Neural progenitor cell (in vitro differentiated cells): ENCODE data around the gene UNC93A. TPM values are rescaled to one million over a fixed set of nuclear protein-coding genes. Genes with fewer than 3 reads are reported as not detected.

Experiments
- DNase-seq: peaks from one replicate; pipeline ENCODE4 v3.0.0-alpha.2; 2016; ENCODE audit warnings: low spot score
- H2AFZ ChIP-seq: fragments of 200-600 bp; sonication (generic); replicated peaks from 2 replicates; pipeline ENCODE4 v1.6.1; 2016; ENCODE audit warnings: antibody characterized with exemption
- H3F3A ChIP-seq: fragments of 200-600 bp; sonication (generic); 2 replicates; pipeline ENCODE4 v1.6.1; 2016; ENCODE audit warnings: antibody characterized with exemption, low read depth
- H3K27ac ChIP-seq: fragments of 200-600 bp; sonication (generic); 2 replicates; pipeline ENCODE4 v1.5.1; 2016; ENCODE audit warnings: mild to moderate bottlenecking
- H3K27me3 ChIP-seq: fragments of 200-600 bp; sonication (generic); 2 replicates; pipeline ENCODE4 v1.6.1; 2016; ENCODE audit warnings: mild to moderate bottlenecking, moderate library complexity
- H3K36me3 ChIP-seq: fragments of 200-600 bp; sonication (generic); 2 replicates; pipeline ENCODE4 v1.5.1; 2016
- H3K4me1 ChIP-seq: fragments of 200-600 bp; sonication (generic); 2 replicates; pipeline ENCODE4 v1.6.1; 2016; ENCODE audit warnings: mixed run types
- H3K4me2 ChIP-seq: fragments of 200-600 bp; sonication (generic); 2 replicates; pipeline ENCODE4 v1.6.1; 2016
- H3K4me3 ChIP-seq: fragments of 200-600 bp; sonication (generic); 2 replicates; pipeline ENCODE4 v1.5.1; 2016
- H3K79me2 ChIP-seq: fragments of 200-600 bp; sonication (generic); 2 replicates; pipeline ENCODE4 v1.6.1; 2016; ENCODE audit warnings: low read depth
- H3K9ac ChIP-seq: fragments of 200-600 bp; sonication (generic); 2 replicates; pipeline ENCODE4 v1.6.1; 2016
- H3K9me3 ChIP-seq: fragments of 200-600 bp; sonication (generic); 2 replicates; pipeline ENCODE4 v1.5.1; 2016; ENCODE audit warnings: low read depth
- H4K20me1 ChIP-seq: fragments of 200-600 bp; sonication (generic); 2 replicates; pipeline ENCODE4 v1.6.1; 2016; ENCODE audit warnings: low read depth
- H3K27ac Mint-ChIP-seq: 3 replicates; pipeline ENCODE4 v1.8.0; 2021; ENCODE audit warnings: mixed read lengths
- H3K27me3 Mint-ChIP-seq: 2 replicates; pipeline ENCODE4 v1.8.0; 2022; ENCODE audit warnings: low read depth, mild to moderate bottlenecking, inconsistent platforms, moderate library complexity, mixed read lengths; ENCODE audit not compliant: insufficient read depth
- H3K36me3 Mint-ChIP-seq: 3 replicates; pipeline ENCODE4 v1.8.0; 2021; ENCODE audit warnings: mixed read lengths
- H3K4me1 Mint-ChIP-seq: 3 replicates; pipeline ENCODE4 v1.8.0; 2021; ENCODE audit warnings: mixed read lengths
- H3K4me3 Mint-ChIP-seq: 3 replicates; pipeline ENCODE4 v1.8.0; 2021; ENCODE audit warnings: mild to moderate bottlenecking, moderate library complexity, mixed read lengths
- H3K9me3 Mint-ChIP-seq: 3 replicates; pipeline ENCODE4 v1.8.0; 2020; ENCODE audit warnings: mixed read lengths
- EZH2 ChIP-seq: fragments of 200-600 bp; sonication (generic); IDR thresholded peaks from 2 replicates; pipeline ENCODE4 v1.6.1; 2017; ENCODE audit warnings: antibody characterized with exemption, mild to moderate bottlenecking, moderate library complexity
- EZH2phosphoT487 ChIP-seq: fragments of 200-600 bp; sonication (generic); IDR thresholded peaks from 2 replicates; pipeline ENCODE4 v1.6.1; 2017; ENCODE audit warnings: antibody characterized with exemption
- total RNA-seq: library from RNA; depleted of rRNA; stranded (reverse); fragments of >200 nt; gene quantifications from 2 replicates; pipeline ENCODE4 v1.2.3, GENCODE V29; 2015; ENCODE audit warnings: low replicate concordance
- TF ChIP-seq, protein P1 (sequence below): fragments of 200-600 bp; sonication (generic); IDR thresholded peaks from 2 replicates; pipeline ENCODE4 v1.5.1; 2017; ENCODE audit warnings: antibody characterized with exemption, mild to moderate bottlenecking

Gene UNC93A
- total RNA-seq, 1 donor from 2014 or later, result not detected

GRCh38 chr6:167298127-167298526 is 7.0 kb downstream of the UNC93A start:
- no peak overlapping the region for H3K4me3 ChIP-seq
- no peak overlapping the region for H3K4me2 ChIP-seq
- Mint-ChIP-seq H3K27ac (no peak overlapping the region), H3K9me3 (peaks cover 2% of the 10 kb centered on the region), H3K4me3 (no peak overlapping the region), H3K4me1 (peaks cover 7% of the 10 kb centered on the region), H3K27me3 (peaks cover 10% of the 10 kb centered on the region), H3K36me3 (no peaks in the 10 kb centered on the region)
- H4K20me1 ChIP-seq, result no peaks in the 10 kb centered on the region
- H2AFZ ChIP-seq, result no peak overlapping the region
- no peaks in the 10 kb centered on the region for H3K27me3 ChIP-seq
- DNase-seq, result no peak
- H3K9me3 ChIP-seq, result no peaks in the 10 kb centered on the region
- H3K27ac ChIP-seq, result no peak overlapping the region
- no peak for TF ChIP-seq EZH2
- TF ChIP-seq, protein P1, sequence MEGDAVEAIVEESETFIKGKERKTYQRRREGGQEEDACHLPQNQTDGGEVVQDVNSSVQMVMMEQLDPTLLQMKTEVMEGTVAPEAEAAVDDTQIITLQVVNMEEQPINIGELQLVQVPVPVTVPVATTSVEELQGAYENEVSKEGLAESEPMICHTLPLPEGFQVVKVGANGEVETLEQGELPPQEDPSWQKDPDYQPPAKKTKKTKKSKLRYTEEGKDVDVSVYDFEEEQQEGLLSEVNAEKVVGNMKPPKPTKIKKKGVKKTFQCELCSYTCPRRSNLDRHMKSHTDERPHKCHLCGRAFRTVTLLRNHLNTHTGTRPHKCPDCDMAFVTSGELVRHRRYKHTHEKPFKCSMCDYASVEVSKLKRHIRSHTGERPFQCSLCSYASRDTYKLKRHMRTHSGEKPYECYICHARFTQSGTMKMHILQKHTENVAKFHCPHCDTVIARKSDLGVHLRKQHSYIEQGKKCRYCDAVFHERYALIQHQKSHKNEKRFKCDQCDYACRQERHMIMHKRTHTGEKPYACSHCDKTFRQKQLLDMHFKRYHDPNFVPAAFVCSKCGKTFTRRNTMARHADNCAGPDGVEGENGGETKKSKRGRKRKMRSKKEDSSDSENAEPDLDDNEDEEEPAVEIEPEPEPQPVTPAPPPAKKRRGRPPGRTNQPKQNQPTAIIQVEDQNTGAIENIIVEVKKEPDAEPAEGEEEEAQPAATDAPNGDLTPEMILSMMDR, result no peak
- no peak for TF ChIP-seq EZH2phosphoT487
- H3K4me1 ChIP-seq, result no peaks in the 10 kb centered on the region
- H3F3A ChIP-seq, result no peaks in the 10 kb centered on the region
- H3K9ac ChIP-seq, result no peak overlapping the region
- no peaks in the 10 kb centered on the region for H3K79me2 ChIP-seq
- H3K36me3 ChIP-seq, result no peaks in the 10 kb centered on the region

- no peak for TF ChIP-seq EZH2phosphoT487
- Mint-ChIP-seq H3K4me1 (peaks cover 7% of the 10 kb centered on the region), H3K36me3 (no peaks in the 10 kb centered on the region), H3K27ac (no peak overlapping the region), H3K4me3 (no peak overlapping the region), H3K9me3 (peaks cover 2% of the 10 kb centered on the region), H3K27me3 (peaks cover 12% of the 10 kb centered on the region)
- Histone ChIP-seq H3K79me2 (no peaks in the 10 kb centered on the region), H3K36me3 (no peaks in the 10 kb centered on the region), H3K27ac (no peak overlapping the region), H3K4me1 (no peaks in the 10 kb centered on the region), H2AFZ (no peak overlapping the region), H3K27me3 (no peaks in the 10 kb centered on the region), H3F3A (no peaks in the 10 kb centered on the region), H3K4me2 (no peak overlapping the region), H3K9me3 (no peaks in the 10 kb centered on the region), H4K20me1 (no peaks in the 10 kb centered on the region), H3K4me3 (no peak overlapping the region), H3K9ac (no peak overlapping the region)
- DNase-seq, result no peak
Observed at GRCh38 chr6:167299641-167300308, 8.7 kb downstream of the UNC93A start.

GRCh38 chr6:167300902-167301777 is 10.0 kb downstream of the UNC93A start:
- Histone ChIP-seq H3K79me2 (no peaks in the 10 kb centered on the region), H3K9ac (no peak overlapping the region), H3K36me3 (no peaks in the 10 kb centered on the region), H3F3A (no peaks in the 10 kb centered on the region), H3K27ac (no peak overlapping the region), H3K4me3 (no peak overlapping the region), H3K27me3 (no peaks in the 10 kb centered on the region), H4K20me1 (no peaks in the 10 kb centered on the region), H2AFZ (no peak overlapping the region), H3K4me1 (no peaks in the 10 kb centered on the region), H3K9me3 (no peaks in the 10 kb centered on the region), H3K4me2 (no peak overlapping the region)
- H3K27ac Mint-ChIP-seq, result no peak overlapping the region
- H3K9me3 Mint-ChIP-seq, result no peaks in the 10 kb centered on the region
- peaks cover 10% of the 10 kb centered on the region for H3K27me3 Mint-ChIP-seq
- no peak overlapping the region for H3K4me3 Mint-ChIP-seq
- H3K36me3 Mint-ChIP-seq, result no peaks in the 10 kb centered on the region
- peaks cover 7% of the 10 kb centered on the region for H3K4me1 Mint-ChIP-seq
- DNase-seq, result no peak
- TF ChIP-seq, protein P1, result no peak
- no peak for TF ChIP-seq EZH2
- no peak for TF ChIP-seq EZH2phosphoT487

DNA sequence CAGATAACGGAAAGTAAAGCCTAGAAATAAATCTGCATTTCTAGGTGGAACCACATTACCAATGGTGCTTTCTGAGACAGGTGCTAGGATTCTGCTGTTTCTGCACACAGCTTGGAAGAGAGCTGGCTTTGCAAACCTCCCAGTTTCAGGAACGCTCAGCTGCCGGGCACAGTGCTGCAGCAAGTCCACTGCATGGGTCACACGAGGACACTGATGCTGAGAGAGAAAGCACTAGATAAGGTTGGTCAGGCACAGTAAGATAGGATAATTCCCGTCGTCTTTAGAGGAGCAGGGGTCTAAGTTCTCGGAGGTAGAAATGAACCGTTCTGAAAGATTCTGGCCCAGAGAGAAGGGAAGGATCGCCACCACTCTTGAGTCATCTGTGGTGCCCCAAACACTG is 11.0 kb downstream of the UNC93A start:
- no peaks in the 10 kb centered on the region for H3K36me3 ChIP-seq
- Mint-ChIP-seq H3K36me3 (no peaks in the 10 kb centered on the region), H3K9me3 (no peaks in the 10 kb centered on the region), H3K4me1 (peaks cover 7% of the 10 kb centered on the region), H3K4me3 (no peak overlapping the region), H3K27ac (no peak overlapping the region), H3K27me3 (peaks cover 10% of the 10 kb centered on the region)
- TF ChIP-seq EZH2, result no peak
- TF ChIP-seq EZH2phosphoT487, result no peak
- TF ChIP-seq, protein P1, result no peak
- no peak overlapping the region for H2AFZ ChIP-seq
- DNase-seq, result no peak
- no peak overlapping the region for H3K27ac ChIP-seq
- H4K20me1 ChIP-seq, result no peaks in the 10 kb centered on the region
- no peaks in the 10 kb centered on the region for H3K9me3 ChIP-seq
- no peaks in the 10 kb centered on the region for H3F3A ChIP-seq
- H3K4me3 ChIP-seq, result no peak overlapping the region
- H3K4me1 ChIP-seq, result no peaks in the 10 kb centered on the region
- H3K4me2 ChIP-seq, result no peak overlapping the region
- no peak overlapping the region for H3K9ac ChIP-seq
- H3K79me2 ChIP-seq, result no peaks in the 10 kb centered on the region
- H3K27me3 ChIP-seq, result no peaks in the 10 kb centered on the region
